ENCODE data around the gene TLCD3A.
"Not testable (repeated sequence)": the region's sequence is repeated elsewhere in the genome, so short reads cannot be mapped to it uniquely, and the experiment has no call there.

Gene TLCD3A

GRCh38 chr17:750431-751037 is 18.1 kb downstream of the TLCD3A start:
- DNase-seq = no peak

GRCh38 chr17:751269-752001 is 19.0 kb downstream of the TLCD3A start:
- peak; percentile 24 for DNase-seq

GRCh38 chr17:752002-752619 is 19.7 kb downstream of the TLCD3A start, which contains the start of gene GEMIN4:
GEMIN4 (minus strand) TSS chr17:752264; CDS start chr17:752142, 122 bp downstream.
- peak; percentile 85 for DNase-seq

- peak; percentile 58 for DNase-seq
Measured at GRCh38 chr17:752620-753219, 20.3 kb downstream of the TLCD3A start.

GRCh38 chr17:753418-753817 is 21.0 kb downstream of the TLCD3A start:
- DNase-seq = no peak

GRCh38 chr17:755319-755961 is 23.0 kb downstream of the TLCD3A start:
- not testable (repeated sequence) for DNase-seq

GRCh38 chr17:756010-756567 is 23.7 kb downstream of the TLCD3A start:
- DNase-seq = not testable (repeated sequence)

- no peak for DNase-seq
Measured at GRCh38 chr17:759964-760363, 27.6 kb downstream of the TLCD3A start.

- DNase-seq = no peak
Measured at GRCh38 chr17:760371-760770, 28.0 kb downstream of the TLCD3A start.

GRCh38 chr17:767076-767475 is 34.7 kb downstream of the TLCD3A start:
- DNase-seq = no peak

- no peak for DNase-seq
Measured at GRCh38 chr17:773016-773415, 40.6 kb downstream of the TLCD3A start.

GRCh38 chr17:773467-774312 is 41.3 kb downstream of the TLCD3A start:
- no peak for DNase-seq

GRCh38 chr17:774313-774584 is 41.9 kb downstream of the TLCD3A start:
- DNase-seq = no peak

- no peak for DNase-seq
Measured at GRCh38 chr17:778096-778495, 45.7 kb downstream of the TLCD3A start.

GRCh38 chr17:781805-782731 is 49.7 kb downstream of the TLCD3A start, which contains the start of the genes GLOD4 and MRM3:
GLOD4 (minus strand) TSS chr17:782280; CDS start chr17:782255, 25 bp downstream.
MRM3 (plus strand) TSS chr17:782353; CDS start chr17:782379, 26 bp downstream.
- DNase-seq = peak; percentile 82

GRCh38 chr17:784143-784542 is 51.7 kb downstream of the TLCD3A start:
- no peak for DNase-seq

GRCh38 chr17:785901-786300 is 53.5 kb downstream of the TLCD3A start:
- DNase-seq = not testable (repeated sequence)

- no peak for DNase-seq
Measured at GRCh38 chr17:787641-788221, 55.3 kb downstream of the TLCD3A start.

GRCh38 chr17:788551-788950 is 56.2 kb downstream of the TLCD3A start:
- DNase-seq = no peak

- no peak for DNase-seq
Measured at GRCh38 chr17:789160-789840, 56.9 kb downstream of the TLCD3A start.

Measured in fibroblast of upper back skin (primary cell).